SU-DHL-6 (cell line): ENCODE results near the gene OR6Q1.

Experiments used
- CTCF ChIP-seq: fragments of 200-600 bp; sonication (generic); IDR thresholded peaks from one replicate; pipeline ENCODE4 v1.5.1; 2017; ENCODE audit warnings: antibody characterized with exemption, mild to moderate bottlenecking, low read length, moderate library complexity; ENCODE audit not compliant: insufficient read depth, poor library complexity, severe bottlenecking
- EZH2phosphoT487 ChIP-seq: fragments of 200-600 bp; sonication (generic), shearing (Covaris generic); conservative IDR thresholded peaks from 2 replicates; pipeline ENCODE4 v1.6.1; 2018; ENCODE audit warnings: mild to moderate bottlenecking, antibody characterized with exemption, low read length, moderate library complexity, mixed read lengths

DNA sequence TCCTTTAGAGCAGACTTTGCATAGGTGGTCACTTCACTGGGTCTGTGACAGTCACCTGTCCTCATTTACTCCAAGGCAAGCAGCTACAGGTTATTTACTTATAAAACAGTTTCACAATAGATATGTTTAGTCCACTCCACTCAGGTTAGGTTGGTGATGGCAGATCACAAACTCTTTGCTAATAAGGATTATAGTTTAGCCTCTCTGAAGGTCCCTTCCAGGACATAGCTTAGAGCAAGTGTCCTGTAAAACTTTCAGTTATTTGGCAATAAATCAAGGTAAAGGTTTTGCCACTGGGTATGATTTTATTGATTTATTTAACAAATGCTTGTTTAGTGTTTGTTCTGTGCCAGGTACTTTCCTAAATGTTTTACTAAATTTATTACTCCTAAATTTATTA, 8.8 kb downstream of the OR6Q1 start:
- TF ChIP-seq CTCF (no peak), EZH2phosphoT487 (no peak)
